Upper lobe of left lung (tissue), 4 donors: Measurements from ENCODE around the gene PPM1B.

Source experiments
- CTCF ChIP-seq, 6 experiments: fragments of 450-650 bp in 4 of 6; fragments of 200-600 bp in 2 of 6; sonication (generic) in 2 of 6; IDR thresholded peaks; one replicate each; pipeline ENCODE4 v1.5.1; 2016 to 2019; ENCODE audit warnings: antibody characterized with exemption in 6 of 6
- POLR2AphosphoS5 ChIP-seq, 2 donors: sonication (generic); formaldehyde crosslinking; IDR thresholded peaks; one replicate each; pipeline ENCODE4 v1.5.1; 2017; ENCODE audit warnings: antibody characterized with exemption in 2 of 2

GRCh38 chr2:44181648-44182047, 13.0 kb downstream of the PPM1B start:
- TF ChIP-seq CTCF (IDR thresholded peaks at IDR 0.05) (no peak), POLR2AphosphoS5 (IDR thresholded peaks at IDR 0.05) (no peak)
